Measurements from ENCODE around the gene SLC5A10.

Gene SLC5A10

DNA sequence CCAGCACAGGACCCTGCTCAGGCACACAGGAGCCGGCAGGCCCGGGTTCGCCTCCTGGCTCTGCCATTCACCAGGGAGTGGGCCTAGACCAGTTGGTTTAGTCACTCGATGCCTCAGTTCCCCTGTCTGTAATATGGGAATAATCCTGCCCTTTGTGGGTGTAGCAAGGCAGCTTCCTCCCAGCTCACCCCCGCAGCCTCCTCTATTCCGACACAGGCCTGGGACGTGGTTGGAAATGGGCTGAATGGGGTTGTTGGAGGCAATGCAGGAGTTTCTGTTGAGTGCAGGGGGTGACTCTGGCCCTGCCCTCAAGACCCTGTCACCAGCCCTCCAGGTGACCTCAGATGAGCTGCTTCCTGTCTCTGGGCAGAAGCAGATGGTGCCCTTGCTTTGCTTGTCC is 19.8 kb downstream of the SLC5A10 start:
- Histone ChIP-seq H3K27me3 (ENCODE audit: insufficient read depth, poor library complexity, severe bottlenecking) (no peaks in the 10 kb centered on the region), H3K27ac (replicated peaks) (no peak overlapping the region), H3K4me3 (replicated peaks; ENCODE audit: insufficient read depth, low read length) (no peak overlapping the region)
- TF ChIP-seq SPI1 (IDR thresholded peaks at IDR 0.05; ENCODE audit: borderline replicate concordance, low read depth) = no peak
- no peak for TF ChIP-seq GABPA (IDR thresholded peaks at IDR 0.05; ENCODE audit: low read depth)
- TF ChIP-seq POLR2AphosphoS5 (IDR thresholded peaks at IDR 0.05; ENCODE audit: low read depth) = no peak
- TF ChIP-seq, protein P1, sequence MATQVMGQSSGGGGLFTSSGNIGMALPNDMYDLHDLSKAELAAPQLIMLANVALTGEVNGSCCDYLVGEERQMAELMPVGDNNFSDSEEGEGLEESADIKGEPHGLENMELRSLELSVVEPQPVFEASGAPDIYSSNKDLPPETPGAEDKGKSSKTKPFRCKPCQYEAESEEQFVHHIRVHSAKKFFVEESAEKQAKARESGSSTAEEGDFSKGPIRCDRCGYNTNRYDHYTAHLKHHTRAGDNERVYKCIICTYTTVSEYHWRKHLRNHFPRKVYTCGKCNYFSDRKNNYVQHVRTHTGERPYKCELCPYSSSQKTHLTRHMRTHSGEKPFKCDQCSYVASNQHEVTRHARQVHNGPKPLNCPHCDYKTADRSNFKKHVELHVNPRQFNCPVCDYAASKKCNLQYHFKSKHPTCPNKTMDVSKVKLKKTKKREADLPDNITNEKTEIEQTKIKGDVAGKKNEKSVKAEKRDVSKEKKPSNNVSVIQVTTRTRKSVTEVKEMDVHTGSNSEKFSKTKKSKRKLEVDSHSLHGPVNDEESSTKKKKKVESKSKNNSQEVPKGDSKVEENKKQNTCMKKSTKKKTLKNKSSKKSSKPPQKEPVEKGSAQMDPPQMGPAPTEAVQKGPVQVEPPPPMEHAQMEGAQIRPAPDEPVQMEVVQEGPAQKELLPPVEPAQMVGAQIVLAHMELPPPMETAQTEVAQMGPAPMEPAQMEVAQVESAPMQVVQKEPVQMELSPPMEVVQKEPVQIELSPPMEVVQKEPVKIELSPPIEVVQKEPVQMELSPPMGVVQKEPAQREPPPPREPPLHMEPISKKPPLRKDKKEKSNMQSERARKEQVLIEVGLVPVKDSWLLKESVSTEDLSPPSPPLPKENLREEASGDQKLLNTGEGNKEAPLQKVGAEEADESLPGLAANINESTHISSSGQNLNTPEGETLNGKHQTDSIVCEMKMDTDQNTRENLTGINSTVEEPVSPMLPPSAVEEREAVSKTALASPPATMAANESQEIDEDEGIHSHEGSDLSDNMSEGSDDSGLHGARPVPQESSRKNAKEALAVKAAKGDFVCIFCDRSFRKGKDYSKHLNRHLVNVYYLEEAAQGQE (IDR thresholded peaks at IDR 0.05; ENCODE audit: insufficient replicate concordance, low read depth) = no peak
- no peak for TF ChIP-seq CTCF (IDR thresholded peaks at IDR 0.05; ENCODE audit: insufficient read depth, low read length)
- no peak for DNase-seq (ENCODE audit: low read depth in 1 of 2, low spot score in 1 of 2)

DNA sequence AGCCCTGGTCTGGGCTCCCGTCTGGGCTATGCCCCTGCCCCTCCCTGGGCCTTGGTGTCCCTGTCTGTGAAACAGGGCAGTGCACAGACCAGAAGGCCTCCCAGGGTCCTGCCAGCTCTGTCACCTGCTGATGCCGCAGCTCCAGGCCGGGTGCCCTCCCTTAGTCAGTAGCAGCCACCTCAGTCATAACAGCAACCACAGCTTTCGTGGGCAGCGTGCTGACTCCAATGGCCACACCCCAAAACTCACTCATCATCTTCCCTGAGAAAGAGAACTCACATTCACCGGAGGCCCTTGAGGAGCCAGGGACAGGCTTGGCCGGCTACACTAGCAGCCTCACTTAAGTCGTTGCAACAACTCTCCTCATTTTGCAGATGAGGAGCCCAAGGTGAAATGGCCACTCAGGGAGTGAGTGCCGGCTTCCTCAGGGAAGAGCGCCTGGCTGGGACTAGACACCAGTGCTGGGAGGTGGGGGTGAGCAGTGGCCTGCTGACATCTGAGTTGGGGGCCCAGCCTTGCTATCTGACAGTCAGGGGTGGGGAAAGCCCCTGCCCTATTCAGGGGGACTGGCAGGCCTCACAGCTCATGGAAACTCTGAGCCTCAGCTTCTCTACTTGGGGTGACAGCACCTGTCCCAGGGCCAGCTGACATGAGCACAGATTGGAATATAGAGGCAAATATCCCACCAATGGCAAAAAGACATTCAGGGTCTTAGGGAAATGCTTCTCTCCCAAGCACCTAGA is 22.6 kb downstream of the SLC5A10 start:
- H3K4me3 ChIP-seq (replicated peaks; ENCODE audit: insufficient read depth, low read length) = no peak overlapping the region
- H3K27me3 ChIP-seq (ENCODE audit: insufficient read depth, poor library complexity, severe bottlenecking) = no peaks in the 10 kb centered on the region
- H3K27ac ChIP-seq (replicated peaks) = no peak overlapping the region
- DNase-seq (ENCODE audit: low read depth in 1 of 2, low spot score in 1 of 2) = no peak
- TF ChIP-seq, protein P1 (IDR thresholded peaks at IDR 0.05; ENCODE audit: insufficient replicate concordance, low read depth) = no peak

- TF ChIP-seq, protein P1 (IDR thresholded peaks at IDR 0.05; ENCODE audit: insufficient replicate concordance, low read depth) = no peak
- TF ChIP-seq POLR2AphosphoS5 (IDR thresholded peaks at IDR 0.05; ENCODE audit: low read depth) (no peak), SPI1 (IDR thresholded peaks at IDR 0.05; ENCODE audit: borderline replicate concordance, low read depth) (no peak), GABPA (IDR thresholded peaks at IDR 0.05; ENCODE audit: low read depth) (no peak), CTCF (IDR thresholded peaks at IDR 0.05; ENCODE audit: insufficient read depth, low read length) (no peak)
- Histone ChIP-seq H3K27ac (replicated peaks) (no peak overlapping the region), H3K4me3 (replicated peaks; ENCODE audit: insufficient read depth, low read length) (no peak overlapping the region), H3K27me3 (ENCODE audit: insufficient read depth, poor library complexity, severe bottlenecking) (no peaks in the 10 kb centered on the region)
- DNase-seq (ENCODE audit: low read depth in 1 of 2, low spot score in 1 of 2) = no peak
These were observed 23.6 kb downstream of the SLC5A10 start for GRCh38 chr17:18975597-18975996.
